ENCODE data around the gene GNAL.

DNA sequence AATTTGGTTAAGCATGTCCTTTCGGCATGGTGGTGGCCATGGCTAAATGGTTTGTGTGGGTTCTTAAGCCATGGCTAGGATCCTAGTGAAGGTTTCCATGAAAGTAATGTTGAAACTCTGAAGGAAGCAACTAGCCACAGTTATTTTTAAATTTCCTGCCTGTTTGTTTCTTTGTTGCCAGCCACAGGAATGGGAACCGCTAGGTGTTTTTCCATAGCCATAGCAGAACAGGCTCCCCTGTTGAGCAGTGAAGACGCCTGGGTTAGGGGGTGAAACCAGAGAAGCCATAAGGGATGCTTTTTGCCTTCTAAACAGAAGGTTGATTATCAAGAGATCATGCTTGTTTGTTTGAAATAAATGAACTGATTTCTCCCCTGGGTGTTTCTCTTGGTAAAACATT, 102.1 kb downstream of the GNAL start:
- TF ChIP-seq CTCF (IDR thresholded peaks at IDR 0.05) = no peak
- no peak for TF ChIP-seq POLR2A (IDR thresholded peaks at IDR 0.05)

Measured in testis (tissue), 2 donors.